Liver (tissue), 9 donors: ENCODE results near the gene PRAME. TPM values are rescaled to one million over a fixed set of nuclear protein-coding genes. Genes with fewer than 3 reads are reported as not detected.

Experiments
- DNase-seq: peaks from one replicate; pipeline ENCODE4 v3.0.0-alpha.2; 2017; ENCODE audit warnings: low spot score
- H3K27ac ChIP-seq, 2 donors: one replicate each; pipeline ENCODE4 v1.7.0; 2013; ENCODE audit warnings: inconsistent platforms in 2 of 2, low read length in 2 of 2, control low read depth in 1 of 2, low read depth in 1 of 2, mild to moderate bottlenecking in 1 of 2
- H3K27me3 ChIP-seq, 4 donors: one replicate each; pipeline versions ENCODE4 v1.6.1 to v1.7.0; 2013; ENCODE audit warnings: low read length in 3 of 4, inconsistent platforms in 1 of 4, mild to moderate bottlenecking in 1 of 4, moderate library complexity in 1 of 4; ENCODE audit not compliant: control insufficient read depth in 4 of 4, insufficient read depth in 4 of 4
- H3K36me3 ChIP-seq, 4 donors: one replicate each; pipeline versions ENCODE4 v1.6.1 to v1.7.0; 2013; ENCODE audit warnings: low read length in 3 of 4, mild to moderate bottlenecking in 3 of 4, low read depth in 1 of 4, moderate library complexity in 1 of 4; ENCODE audit not compliant: control insufficient read depth in 4 of 4, insufficient read depth in 3 of 4
- H3K4me1 ChIP-seq, 4 donors: one replicate each; pipeline versions ENCODE4 v1.6.1 to v1.7.0; 2013; ENCODE audit warnings: low read length in 3 of 4, mild to moderate bottlenecking in 3 of 4, moderate library complexity in 1 of 4; ENCODE audit not compliant: control insufficient read depth in 4 of 4, insufficient read depth in 4 of 4
- H3K4me3 ChIP-seq, 3 donors: one replicate each; pipeline versions ENCODE4 v1.6.1 to v1.7.0; 2013; ENCODE audit warnings: low read length in 3 of 3, control low read depth in 1 of 3, low read depth in 1 of 3, mild to moderate bottlenecking in 1 of 3
- H3K9ac ChIP-seq, 2 donors: one replicate each; pipeline ENCODE4 v1.7.0; 2013; ENCODE audit warnings: low read length in 2 of 2, mild to moderate bottlenecking in 2 of 2, moderate library complexity in 2 of 2, control low read depth in 1 of 2, low read depth in 1 of 2
- H3K9me3 ChIP-seq, 4 donors: one replicate each; pipeline versions ENCODE4 v1.6.1 to v1.7.0; 2013; ENCODE audit warnings: low read length in 3 of 4; ENCODE audit not compliant: control insufficient read depth in 4 of 4
- ATF3 ChIP-seq: IDR thresholded peaks from 2 replicates; pipeline ENCODE4 v1.6.1; 2016; ENCODE audit warnings: antibody characterized with exemption
- CTCF ChIP-seq: fragments of 150-350 bp; IDR thresholded peaks from 2 replicates; pipeline ENCODE4 v1.5.1; 2017; ENCODE audit warnings: improper control_type of control experiment, low read depth, low read length; ENCODE audit not compliant: missing input control
- EGR1 ChIP-seq, 2 donors: IDR thresholded peaks; 2 replicates each; pipeline ENCODE4 v1.6.1; 2016 to 2018; ENCODE audit warnings: antibody characterized with exemption in 2 of 2, low read depth in 2 of 2
- FOXA2 ChIP-seq: IDR thresholded peaks from 2 replicates; pipeline ENCODE4 v1.6.1; 2016; ENCODE audit warnings: antibody characterized with exemption
- HNF4A ChIP-seq, 2 donors: conservative IDR thresholded peaks; 2 replicates each; pipeline ENCODE4 v1.6.1; 2016; ENCODE audit warnings: antibody characterized with exemption in 2 of 2, mild to moderate bottlenecking in 2 of 2
- JUND ChIP-seq, 2 donors: IDR thresholded peaks; 2 replicates each; pipeline ENCODE4 v1.6.1; 2016; ENCODE audit warnings: antibody characterized with exemption in 2 of 2
- MAX ChIP-seq: IDR thresholded peaks from 2 replicates; pipeline ENCODE4 v1.6.1; 2016; ENCODE audit warnings: antibody characterized with exemption
- NR2F2 ChIP-seq: IDR thresholded peaks from 2 replicates; pipeline ENCODE4 v1.6.1; 2016; ENCODE audit warnings: antibody characterized with exemption
- RAD21 ChIP-seq, 2 donors: IDR thresholded peaks; 2 replicates each; pipeline ENCODE4 v1.6.1; 2016; ENCODE audit warnings: antibody characterized with exemption in 2 of 2, mild to moderate bottlenecking in 2 of 2
- REST ChIP-seq: IDR thresholded peaks from 2 replicates; pipeline ENCODE4 v1.6.1; 2016; ENCODE audit warnings: antibody characterized with exemption, mild to moderate bottlenecking
- RXRA ChIP-seq, 2 donors: IDR thresholded peaks; 2 replicates each; pipeline ENCODE4 v1.6.1; 2017 to 2018; ENCODE audit warnings: antibody characterized with exemption in 2 of 2, mild to moderate bottlenecking in 1 of 2
- TAF1 ChIP-seq: conservative IDR thresholded peaks from 2 replicates; pipeline ENCODE4 v1.6.1; 2016; ENCODE audit warnings: antibody characterized with exemption, mild to moderate bottlenecking
- YY1 ChIP-seq: IDR thresholded peaks from 2 replicates; pipeline ENCODE4 v1.6.1; 2016; ENCODE audit warnings: antibody characterized with exemption, mild to moderate bottlenecking
- ZBTB33 ChIP-seq: IDR thresholded peaks from 2 replicates; pipeline ENCODE4 v1.6.1; 2016; ENCODE audit warnings: antibody characterized with exemption
- WGBS: extraction: QIAGEN DNeasy Blood & Tissue Kit; methylation state at CpG from one replicate; pipeline ENCODE4 v1.1.7; 2013; 5-methylcytosine and 5-hydroxymethylcytosine counted together
- polyA plus RNA-seq, 2 donors: library from polyadenylated mRNA; stranded (reverse) in 1 of 2; unstranded in 1 of 2; fragments of 200-250 nt in 1 of 2; fragments of >200 nt in 1 of 2; fragmentation: Nextera tagmentation in 1 of 2; extraction: Ambion mirVana in 1 of 2; gene quantifications; one replicate each; pipeline versions ENCODE4 v1.2.1 to v1.2.3, GENCODE V29; 2013 to 2015
- total RNA-seq, 2 donors: library from RNA; depleted of rRNA; stranded (reverse); fragments of >200 nt; gene quantifications; one replicate each; pipeline ENCODE4 v1.2.3, GENCODE V29; 2014
- donor health status: healthy.
- donor health status: healthy.
- donor health status: healthy.
- donor health status: healthy.
- donor health status: healthy.

The PRAME gene
- total and polyA plus RNA-seq, 4 donors: not detected

GRCh38 chr22:22547692-22548300, 11.3 kb downstream of the PRAME start (continued):
- TF ChIP-seq TAF1 (no peak), NR2F2 (no peak), RAD21 (IDR thresholded peaks at IDR 0.05) (no peak), JUND (IDR thresholded peaks at IDR 0.05) (no peak), EGR1 (IDR thresholded peaks at IDR 0.05; ENCODE audit: low read depth in 2 of 2) (no peak)

GRCh38 chr22:22547226-22547625, 11.8 kb downstream of the PRAME start:
- no peak overlapping the region for H3K9ac ChIP-seq
- no peak for DNase-seq
- H3K4me3 ChIP-seq: no peak overlapping the region
- 92% methylated on average over 3 of the region's 3 CpGs for WGBS
- H3K36me3 ChIP-seq: no peaks in the 10 kb centered on the region
- no peaks in the 10 kb centered on the region for H3K4me1 ChIP-seq
- peaks cover 0 to 2% (median 0%) of the 10 kb centered on the region in 4 donors for H3K27me3 ChIP-seq
- H3K27ac ChIP-seq: no peak overlapping the region
- H3K9me3 ChIP-seq: no peaks in the 10 kb centered on the region
- no peak for TF ChIP-seq HNF4A (conservative IDR thresholded peaks at IDR 0.05)
- TF ChIP-seq YY1: no peak

- TF ChIP-seq EGR1 (IDR thresholded peaks at IDR 0.05; ENCODE audit: low read depth in 2 of 2) (no peak), RXRA (IDR thresholded peaks at IDR 0.05) (no peak), FOXA2 (no peak), TAF1 (no peak), CTCF (no peak), HNF4A (conservative IDR thresholded peaks at IDR 0.05) (no peak), ZBTB33 (no peak), ATF3 (no peak), JUND (IDR thresholded peaks at IDR 0.05) (no peak), NR2F2 (no peak)
- Histone ChIP-seq H3K9me3 (no peaks in the 10 kb centered on the region), H3K27ac (no peak overlapping the region), H3K27me3 (peaks cover 0 to 2% (median 0%) of the 10 kb centered on the region in 4 donors), H3K4me3 (no peak overlapping the region), H3K36me3 (no peaks in the 10 kb centered on the region), H3K4me1 (no peaks in the 10 kb centered on the region), H3K9ac (no peak overlapping the region)
- WGBS: 56% methylated on average over 5 of the region's 5 CpGs
- DNase-seq: no peak
These were observed 12.6 kb downstream of the PRAME start for GRCh38 chr22:22546490-22546889.

GRCh38 chr22:22545084-22545483, 14.0 kb downstream of the PRAME start:
- Histone ChIP-seq H3K9ac (no peak overlapping the region), H3K27ac (no peak overlapping the region), H3K36me3 (no peaks in the 10 kb centered on the region), H3K9me3 (no peaks in the 10 kb centered on the region), H3K4me3 (no peak overlapping the region), H3K4me1 (no peaks in the 10 kb centered on the region), H3K27me3 (peaks cover 0 to 2% (median 0%) of the 10 kb centered on the region in 4 donors)
- TF ChIP-seq CTCF: no peak
- TF ChIP-seq REST: no peak
- TF ChIP-seq FOXA2: no peak
- no peak for TF ChIP-seq YY1
- no peak for TF ChIP-seq MAX
- no peak for DNase-seq
- 87% methylated on average over 2 of the region's 2 CpGs for whole genome bisulfite sequencing
